Liver (tissue), 9 donors: ENCODE results near the gene CIB2. TPM values are rescaled to one million over a fixed set of nuclear protein-coding genes. Genes with fewer than 3 reads are reported as not detected.

Experiments
- DNase-seq: peaks from one replicate; pipeline ENCODE4 v3.0.0-alpha.2; 2017; ENCODE audit warnings: low spot score
- H3K27ac ChIP-seq, 2 donors: one replicate each; pipeline ENCODE4 v1.7.0; 2013; ENCODE audit warnings: inconsistent platforms in 2 of 2, low read length in 2 of 2, control low read depth in 1 of 2, low read depth in 1 of 2, mild to moderate bottlenecking in 1 of 2
- H3K27me3 ChIP-seq, 4 donors: one replicate each; pipeline versions ENCODE4 v1.6.1 to v1.7.0; 2013; ENCODE audit warnings: low read length in 3 of 4, inconsistent platforms in 1 of 4, mild to moderate bottlenecking in 1 of 4, moderate library complexity in 1 of 4; ENCODE audit not compliant: control insufficient read depth in 4 of 4, insufficient read depth in 4 of 4
- H3K36me3 ChIP-seq, 4 donors: one replicate each; pipeline versions ENCODE4 v1.6.1 to v1.7.0; 2013; ENCODE audit warnings: low read length in 3 of 4, mild to moderate bottlenecking in 3 of 4, low read depth in 1 of 4, moderate library complexity in 1 of 4; ENCODE audit not compliant: control insufficient read depth in 4 of 4, insufficient read depth in 3 of 4
- H3K4me1 ChIP-seq, 4 donors: one replicate each; pipeline versions ENCODE4 v1.6.1 to v1.7.0; 2013; ENCODE audit warnings: low read length in 3 of 4, mild to moderate bottlenecking in 3 of 4, moderate library complexity in 1 of 4; ENCODE audit not compliant: control insufficient read depth in 4 of 4, insufficient read depth in 4 of 4
- H3K4me3 ChIP-seq, 3 donors: one replicate each; pipeline versions ENCODE4 v1.6.1 to v1.7.0; 2013; ENCODE audit warnings: low read length in 3 of 3, control low read depth in 1 of 3, low read depth in 1 of 3, mild to moderate bottlenecking in 1 of 3
- H3K9ac ChIP-seq, 2 donors: one replicate each; pipeline ENCODE4 v1.7.0; 2013; ENCODE audit warnings: low read length in 2 of 2, mild to moderate bottlenecking in 2 of 2, moderate library complexity in 2 of 2, control low read depth in 1 of 2, low read depth in 1 of 2
- H3K9me3 ChIP-seq, 4 donors: one replicate each; pipeline versions ENCODE4 v1.6.1 to v1.7.0; 2013; ENCODE audit warnings: low read length in 3 of 4; ENCODE audit not compliant: control insufficient read depth in 4 of 4
- ATF3 ChIP-seq: IDR thresholded peaks from 2 replicates; pipeline ENCODE4 v1.6.1; 2016; ENCODE audit warnings: antibody characterized with exemption
- EGR1 ChIP-seq, 2 donors: IDR thresholded peaks; 2 replicates each; pipeline ENCODE4 v1.6.1; 2016 to 2018; ENCODE audit warnings: antibody characterized with exemption in 2 of 2, low read depth in 2 of 2
- FOXA2 ChIP-seq: IDR thresholded peaks from 2 replicates; pipeline ENCODE4 v1.6.1; 2016; ENCODE audit warnings: antibody characterized with exemption
- GABPA ChIP-seq, 2 donors: IDR thresholded peaks in 1 of 2; conservative IDR thresholded peaks in 1 of 2; 2 replicates each; pipeline ENCODE4 v1.6.1; 2016; ENCODE audit warnings: antibody characterized with exemption in 2 of 2, mild to moderate bottlenecking in 1 of 2, moderate library complexity in 1 of 2
- HNF4A ChIP-seq, 2 donors: conservative IDR thresholded peaks; 2 replicates each; pipeline ENCODE4 v1.6.1; 2016; ENCODE audit warnings: antibody characterized with exemption in 2 of 2, mild to moderate bottlenecking in 2 of 2
- HNF4G ChIP-seq: IDR thresholded peaks from 2 replicates; pipeline ENCODE4 v1.6.1; 2016; ENCODE audit warnings: antibody characterized with exemption
- JUND ChIP-seq, 2 donors: IDR thresholded peaks; 2 replicates each; pipeline ENCODE4 v1.6.1; 2016; ENCODE audit warnings: antibody characterized with exemption in 2 of 2
- NR2F2 ChIP-seq: IDR thresholded peaks from 2 replicates; pipeline ENCODE4 v1.6.1; 2016; ENCODE audit warnings: antibody characterized with exemption
- RAD21 ChIP-seq, 2 donors: IDR thresholded peaks; 2 replicates each; pipeline ENCODE4 v1.6.1; 2016; ENCODE audit warnings: antibody characterized with exemption in 2 of 2, mild to moderate bottlenecking in 2 of 2
- REST ChIP-seq: IDR thresholded peaks from 2 replicates; pipeline ENCODE4 v1.6.1; 2016; ENCODE audit warnings: antibody characterized with exemption, mild to moderate bottlenecking
- RXRA ChIP-seq, 2 donors: IDR thresholded peaks; 2 replicates each; pipeline ENCODE4 v1.6.1; 2017 to 2018; ENCODE audit warnings: antibody characterized with exemption in 2 of 2, mild to moderate bottlenecking in 1 of 2
- SP1 ChIP-seq: IDR thresholded peaks from 2 replicates; pipeline ENCODE4 v1.6.1; 2018; ENCODE audit warnings: antibody characterized with exemption, mild to moderate bottlenecking
- TAF1 ChIP-seq: conservative IDR thresholded peaks from 2 replicates; pipeline ENCODE4 v1.6.1; 2016; ENCODE audit warnings: antibody characterized with exemption, mild to moderate bottlenecking
- ZBTB33 ChIP-seq: IDR thresholded peaks from 2 replicates; pipeline ENCODE4 v1.6.1; 2016; ENCODE audit warnings: antibody characterized with exemption
- WGBS: extraction: QIAGEN DNeasy Blood & Tissue Kit; methylation state at CpG from one replicate; pipeline ENCODE4 v1.1.7; 2013; 5-methylcytosine and 5-hydroxymethylcytosine counted together
- polyA plus RNA-seq, 2 donors: library from polyadenylated mRNA; stranded (reverse) in 1 of 2; unstranded in 1 of 2; fragments of 200-250 nt in 1 of 2; fragments of >200 nt in 1 of 2; fragmentation: Nextera tagmentation in 1 of 2; extraction: Ambion mirVana in 1 of 2; gene quantifications; one replicate each; pipeline versions ENCODE4 v1.2.1 to v1.2.3, GENCODE V29; 2013 to 2015
- total RNA-seq, 2 donors: library from RNA; depleted of rRNA; stranded (reverse); fragments of >200 nt; gene quantifications; one replicate each; pipeline ENCODE4 v1.2.3, GENCODE V29; 2014
- TF ChIP-seq, protein P1 (sequence below): IDR thresholded peaks from 2 replicates; pipeline ENCODE4 v1.6.1; 2016; ENCODE audit warnings: antibody characterized with exemption
- TF ChIP-seq, protein P2 (sequence below): fragments of 150-350 bp; IDR thresholded peaks from 2 replicates; pipeline ENCODE4 v1.5.1; 2017; ENCODE audit warnings: improper control_type of control experiment, low read depth, low read length; ENCODE audit not compliant: missing input control
- donor health status: healthy.
- donor health status: healthy.
- donor health status: healthy.
- donor health status: healthy.
- donor health status: healthy.

CIB2 gene
- total and polyA plus RNA-seq, 4 donors: 0.25 to 2.2 (median 0.53) TPM

DNA sequence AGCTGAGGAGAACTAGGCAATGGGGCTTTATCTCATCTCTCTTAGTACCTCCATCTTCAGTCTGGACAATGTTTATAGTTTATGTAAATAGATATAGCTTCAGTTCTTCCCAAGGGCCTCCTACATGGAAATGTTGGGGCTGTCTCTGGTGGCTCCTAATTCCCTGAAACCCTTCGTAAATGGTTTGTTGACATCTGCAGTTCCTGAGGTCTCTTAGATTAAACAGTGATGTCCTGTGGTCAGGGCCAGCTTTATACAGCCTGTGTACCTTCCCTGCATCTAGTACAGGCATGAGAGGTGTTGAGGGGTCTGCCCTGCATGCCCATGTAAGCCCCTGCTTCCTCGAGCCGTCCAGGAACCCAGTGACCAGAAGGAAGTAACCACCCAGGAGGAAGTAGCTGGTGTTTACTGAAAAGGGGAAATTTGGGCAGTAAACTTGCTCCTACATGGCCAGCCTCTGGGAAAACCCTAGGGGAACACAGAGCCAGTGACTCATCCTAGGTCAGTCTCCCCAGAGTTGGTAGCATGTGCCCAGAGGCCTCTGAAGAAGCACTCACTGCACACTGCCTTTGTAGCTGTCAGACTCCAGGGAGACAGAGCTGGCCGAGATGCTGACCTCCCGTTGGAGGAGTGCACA is 49.0 kb downstream of the CIB2 start:
- Histone ChIP-seq H3K36me3 (no peaks in the 10 kb centered on the region), H3K9ac (no peak overlapping the region), H3K4me1 (peaks cover 0 to 5% (median 0%) of the 10 kb centered on the region in 4 donors), H3K27me3 (no peaks in the 10 kb centered on the region), H3K9me3 (no peaks in the 10 kb centered on the region), H3K4me3 (no peak overlapping the region), H3K27ac (no peak overlapping the region)
- WGBS: 79% methylated on average over 5 of the region's 5 CpGs
- TF ChIP-seq ZBTB33: no peak
- no peak for TF ChIP-seq JUND (IDR thresholded peaks at IDR 0.05)
- no peak for TF ChIP-seq FOXA2
- no peak for TF ChIP-seq TAF1
- TF ChIP-seq, protein P1, sequence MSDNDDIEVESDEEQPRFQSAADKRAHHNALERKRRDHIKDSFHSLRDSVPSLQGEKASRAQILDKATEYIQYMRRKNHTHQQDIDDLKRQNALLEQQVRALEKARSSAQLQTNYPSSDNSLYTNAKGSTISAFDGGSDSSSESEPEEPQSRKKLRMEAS: no peak
- no peak for TF ChIP-seq EGR1 (IDR thresholded peaks at IDR 0.05; ENCODE audit: low read depth in 2 of 2)
- no peak for TF ChIP-seq SP1
- no peak for TF ChIP-seq REST
- TF ChIP-seq NR2F2: no peak
- TF ChIP-seq RAD21 (IDR thresholded peaks at IDR 0.05): no peak
- no peak for TF ChIP-seq ATF3
- DNase-seq: no peak

DNA sequence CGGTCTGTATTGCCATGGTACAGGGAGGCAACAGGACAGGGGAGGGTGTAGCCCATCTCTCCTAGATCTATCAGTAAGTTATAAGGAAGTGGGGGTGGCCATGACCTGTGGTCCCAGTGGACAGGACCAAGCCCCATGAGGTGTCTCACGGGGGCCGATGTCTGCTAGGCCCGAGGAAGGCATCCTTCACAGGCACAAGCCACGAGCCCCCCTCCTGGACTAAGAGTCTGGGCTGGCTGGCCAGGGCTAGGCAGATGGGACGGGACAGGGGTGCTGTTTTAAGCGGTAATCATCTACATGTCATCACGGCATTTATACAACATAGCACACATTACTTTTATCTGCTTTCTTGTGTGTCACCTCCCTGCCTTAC is 51.2 kb downstream of the CIB2 start:
- DNase-seq: no peak
- TF ChIP-seq ZBTB33 (no peak), FOXA2 (no peak), ATF3 (no peak), RXRA (IDR thresholded peaks at IDR 0.05) (no peak), RAD21 (IDR thresholded peaks at IDR 0.05) (no peak), GABPA (IDR thresholded peaks at IDR 0.05 in 1 of 2, conservative IDR thresholded peaks at IDR 0.05 in 1 of 2) (no peak), REST (no peak), HNF4G (no peak), EGR1 (IDR thresholded peaks at IDR 0.05; ENCODE audit: low read depth in 2 of 2) (no peak), NR2F2 (no peak), HNF4A (conservative IDR thresholded peaks at IDR 0.05) (no peak)
- TF ChIP-seq, protein P2, sequence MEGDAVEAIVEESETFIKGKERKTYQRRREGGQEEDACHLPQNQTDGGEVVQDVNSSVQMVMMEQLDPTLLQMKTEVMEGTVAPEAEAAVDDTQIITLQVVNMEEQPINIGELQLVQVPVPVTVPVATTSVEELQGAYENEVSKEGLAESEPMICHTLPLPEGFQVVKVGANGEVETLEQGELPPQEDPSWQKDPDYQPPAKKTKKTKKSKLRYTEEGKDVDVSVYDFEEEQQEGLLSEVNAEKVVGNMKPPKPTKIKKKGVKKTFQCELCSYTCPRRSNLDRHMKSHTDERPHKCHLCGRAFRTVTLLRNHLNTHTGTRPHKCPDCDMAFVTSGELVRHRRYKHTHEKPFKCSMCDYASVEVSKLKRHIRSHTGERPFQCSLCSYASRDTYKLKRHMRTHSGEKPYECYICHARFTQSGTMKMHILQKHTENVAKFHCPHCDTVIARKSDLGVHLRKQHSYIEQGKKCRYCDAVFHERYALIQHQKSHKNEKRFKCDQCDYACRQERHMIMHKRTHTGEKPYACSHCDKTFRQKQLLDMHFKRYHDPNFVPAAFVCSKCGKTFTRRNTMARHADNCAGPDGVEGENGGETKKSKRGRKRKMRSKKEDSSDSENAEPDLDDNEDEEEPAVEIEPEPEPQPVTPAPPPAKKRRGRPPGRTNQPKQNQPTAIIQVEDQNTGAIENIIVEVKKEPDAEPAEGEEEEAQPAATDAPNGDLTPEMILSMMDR: no peak
- no peaks in the 10 kb centered on the region for H3K36me3 ChIP-seq
- 93% methylated on average over 8 of the region's 8 CpGs for WGBS
- no peak overlapping the region for H3K4me3 ChIP-seq
- H3K4me1 ChIP-seq: peaks cover 1 to 16% (median 6%) of the 10 kb centered on the region in 4 donors
- no peaks in the 10 kb centered on the region for H3K27me3 ChIP-seq
- no peaks in the 10 kb centered on the region for H3K9me3 ChIP-seq
- no peak overlapping the region for H3K9ac ChIP-seq
- no peak overlapping the region for H3K27ac ChIP-seq
